ENCODE measurements around the gene SNCB. TPM values are rescaled to one million over a fixed set of nuclear protein-coding genes. Genes with fewer than 3 reads are reported as not detected.

Gene SNCB
- total RNA-seq, 2 experiments from 2014 or later: 0.31 TPM; not detected in 1

GRCh38 chr5:176574297-176574591 lies 56.1 kb downstream of the SNCB start:
- H3K27ac Mint-ChIP-seq: no peak overlapping the region
- H3K27me3 Mint-ChIP-seq: peaks cover 2% of the 10 kb centered on the region
- CTCF ChIA-PET: interaction anchor here (0.8 to 3.8 kb wide), 11 partner anchors 20 to 158 kb away, joined by 3 to 25 read pairs (median 4); partner anchors contain the start of genes CLTB, RNF44 and TSPAN17
- POLR2A ChIA-PET: no interaction called here
- intact Hi-C loops (cut with micrococcal nuclease): loop anchor here (1.0 to 5.0 kb wide), 2 partner anchors 45 to 157 kb away; partner anchors contain the start of gene CLTB
- no peaks in the 10 kb centered on the region for H3K9me3 Mint-ChIP-seq
- H3K4me3 Mint-ChIP-seq: no peak overlapping the region
- H3K36me3 Mint-ChIP-seq: no peaks in the 10 kb centered on the region
- no peaks in the 10 kb centered on the region for H3K4me1 Mint-ChIP-seq (ENCODE audit: low read depth)
- no peak for DNase-seq

GRCh38 chr5:176573564-176574296 lies 56.6 kb downstream of the SNCB start:
- H3K27me3 Mint-ChIP-seq: peaks cover 2% of the 10 kb centered on the region
- POLR2A ChIA-PET: no interaction called here
- H3K4me1 Mint-ChIP-seq (ENCODE audit: low read depth): no peaks in the 10 kb centered on the region
- no peaks in the 10 kb centered on the region for H3K9me3 Mint-ChIP-seq
- H3K36me3 Mint-ChIP-seq: no peaks in the 10 kb centered on the region
- intact Hi-C loops (cut with micrococcal nuclease): loop anchor here (1.0 to 5.0 kb wide), 2 partner anchors 46 to 156 kb away; partner anchors contain the start of gene CLTB
- peak; percentile 84 for DNase-seq
- no peak overlapping the region for H3K27ac Mint-ChIP-seq
- no peak overlapping the region for H3K4me3 Mint-ChIP-seq
- CTCF ChIA-PET: interaction anchor here (0.6 to 3.8 kb wide), 21 partner anchors 11 to 844 kb away, joined by 3 to 25 read pairs (median 4); partner anchors contain the start of genes CLTB, RNF44 and TSPAN17

Small RNA genes lying within 50 kb of the gene (microRNA-seq; reads per million reads assigned to microRNA genes)
- not detected for gene MIR4281 (ENCODE audit: borderline microRNAs expressed, borderline number of aligned reads, borderline replicate concordance)

Other genes starting within 250 kb of the SNCB start
- 10 to 100 TPM; 52.5 to 57.6 TPM for gene NOP16, start 241.9 kb downstream of the SNCB start, total RNA-seq
- gene HIGD2A, start 241.8 kb downstream of the SNCB start, total RNA-seq: 100 to 1,000 TPM; 112 to 119 TPM
- gene CLTB, start 214.0 kb downstream of the SNCB start, total RNA-seq: 10 to 100 TPM; 51.5 to 57.0 TPM
- gene FAF2, start 182.1 kb downstream of the SNCB start, total RNA-seq: 10 to 100 TPM; 34.4 to 34.6 TPM
- gene RNF44, start 93.1 kb downstream of the SNCB start, total RNA-seq: 10 to 100 TPM; 61.9 to 68.1 TPM
- gene CDHR2, start 81.2 kb downstream of the SNCB start, total RNA-seq: under 1 TPM; 0.36 to 0.38 TPM
- 1 to 10 TPM; 4.5 to 5.3 TPM for gene GPRIN1, start 20.4 kb downstream of the SNCB start, total RNA-seq
- not detected for gene EIF4E1B, start 141 bp upstream of the SNCB start, total RNA-seq
- gene TSPAN17, start 16.9 kb upstream of the SNCB start, total RNA-seq: 10 to 100 TPM; 25.2 to 25.3 TPM
- gene UNC5A, start 180.0 kb upstream of the SNCB start, total RNA-seq: not detected

All from activated CD4-positive, alpha-beta memory T cell treated with anti-CD3 and anti-CD28 coated beads for 36 hours (primary cell).